OCI-LY1 (cell line): Measurements from ENCODE around the gene MYO16.

Experiments
- H2AFZ ChIP-seq: fragments of 200-600 bp; sonication (generic), shearing (Covaris generic); 2 replicates; pipeline ENCODE4 v1.6.0; 2014; ENCODE audit warnings: antibody characterized with exemption, mild to moderate bottlenecking, low read length
- H3F3A ChIP-seq: fragments of 200-600 bp; sonication (generic), shearing (Covaris generic); 2 replicates; pipeline ENCODE4 v1.6.0; 2014; ENCODE audit warnings: mild to moderate bottlenecking, antibody characterized with exemption, low read length, moderate library complexity; ENCODE audit not compliant: insufficient read depth
- H3K27ac ChIP-seq: fragments of 200-600 bp; sonication (generic); 2 replicates; pipeline ENCODE4 v1.5.1; 2014; ENCODE audit warnings: low read length, mixed run types, mild to moderate bottlenecking, low read depth; ENCODE audit not compliant: poor library complexity, severe bottlenecking
- H3K27me3 ChIP-seq: fragments of 200-600 bp; sonication (generic); 2 replicates; pipeline ENCODE4 v1.6.0; 2014; ENCODE audit warnings: antibody characterized with exemption, mild to moderate bottlenecking, low read length, moderate library complexity; ENCODE audit not compliant: insufficient read depth
- H3K36me3 ChIP-seq: fragments of 200-600 bp; sonication (generic); 2 replicates; pipeline ENCODE4 v1.6.1; 2014; ENCODE audit warnings: mild to moderate bottlenecking, antibody characterized with exemption, low read length, moderate library complexity, mixed read lengths; ENCODE audit not compliant: insufficient read depth
- H3K4me1 ChIP-seq: fragments of 200-600 bp; sonication (generic); 2 replicates; pipeline ENCODE4 v1.5.1; 2014; ENCODE audit warnings: mild to moderate bottlenecking, low read length, moderate library complexity; ENCODE audit not compliant: insufficient read depth, severe bottlenecking
- H3K4me2 ChIP-seq: fragments of 200-600 bp; sonication (generic), shearing (Covaris generic); 2 replicates; pipeline ENCODE4 v1.6.1; 2014; ENCODE audit warnings: low read length
- H3K4me3 ChIP-seq: fragments of 200-600 bp; sonication (generic); 2 replicates; pipeline ENCODE4 v1.5.1; 2014; ENCODE audit warnings: low read length, low read depth, mild to moderate bottlenecking, mixed read lengths; ENCODE audit not compliant: poor library complexity, severe bottlenecking
- H3K79me2 ChIP-seq: fragments of 200-600 bp; shearing (Covaris generic); 2 replicates; pipeline ENCODE4 v1.6.1; 2016; ENCODE audit warnings: mixed run types, low read length, mixed read lengths; ENCODE audit not compliant: insufficient read depth
- H3K9ac ChIP-seq: fragments of 200-600 bp; sonication (generic), shearing (Covaris generic); 2 replicates; pipeline ENCODE4 v1.6.1; 2014; ENCODE audit warnings: mild to moderate bottlenecking, low read length, mixed read lengths
- H3K9me2 ChIP-seq: fragments of 200-600 bp; sonication (generic), shearing (Covaris generic); 2 replicates; pipeline ENCODE4 v1.6.1; 2014; ENCODE audit warnings: low read depth, mild to moderate bottlenecking, low read length, mixed read lengths
- H3K9me3 ChIP-seq: fragments of 200-600 bp; shearing (Covaris generic); 2 replicates; pipeline ENCODE4 v1.6.1; 2014; ENCODE audit warnings: low read length, mixed read lengths
- H4K20me1 ChIP-seq: fragments of 200-600 bp; sonication (generic), shearing (Covaris generic); 2 replicates; pipeline ENCODE4 v1.6.0; 2016; ENCODE audit warnings: mild to moderate bottlenecking, low read length; ENCODE audit not compliant: insufficient read depth
- CTCF ChIP-seq: fragments of 200-600 bp; sonication (generic), shearing (Covaris generic); IDR thresholded peaks from 2 replicates; pipeline ENCODE4 v1.5.1; 2017; ENCODE audit warnings: mild to moderate bottlenecking, antibody characterized with exemption, low read length, moderate library complexity, mixed read lengths
- EZH2 ChIP-seq: fragments of 200-600 bp; sonication (generic), shearing (Covaris generic); IDR thresholded peaks from 2 replicates; pipeline ENCODE4 v1.8.0; 2017; ENCODE audit warnings: borderline replicate concordance, mixed run types, mild to moderate bottlenecking, antibody characterized with exemption, low read length, moderate library complexity, mixed read lengths

MYO16 gene

GRCh38 chr13:109212650-109213049 lies 583.2 kb downstream of the MYO16 start:
- Histone ChIP-seq H3K4me3 (no peak overlapping the region), H3K36me3 (no peaks in the 10 kb centered on the region), H2AFZ (no peak overlapping the region), H3K27me3 (no peaks in the 10 kb centered on the region), H3K9ac (no peak overlapping the region), H3K27ac (no peak overlapping the region), H3K4me1 (no peaks in the 10 kb centered on the region), H3F3A (no peaks in the 10 kb centered on the region), H3K9me3 (no peaks in the 10 kb centered on the region), H3K4me2 (no peak overlapping the region), H3K79me2 (no peaks in the 10 kb centered on the region), H4K20me1 (no peaks in the 10 kb centered on the region), H3K9me2 (no peaks in the 10 kb centered on the region)
- TF ChIP-seq CTCF (no peak), EZH2 (no peak)

- Histone ChIP-seq H3K9me3 (no peaks in the 10 kb centered on the region), H4K20me1 (no peaks in the 10 kb centered on the region), H3K27ac (no peak overlapping the region), H3K27me3 (no peaks in the 10 kb centered on the region), H3K4me2 (no peak overlapping the region), H3K79me2 (no peaks in the 10 kb centered on the region), H2AFZ (no peak overlapping the region), H3K4me3 (no peak overlapping the region), H3K36me3 (no peaks in the 10 kb centered on the region), H3K4me1 (no peaks in the 10 kb centered on the region), H3F3A (no peaks in the 10 kb centered on the region), H3K9me2 (no peaks in the 10 kb centered on the region), H3K9ac (no peak overlapping the region)
- TF ChIP-seq EZH2 = no peak
- TF ChIP-seq CTCF = no peak
These were observed 584.3 kb downstream of the MYO16 start for GRCh38 chr13:109213714-109214113.

DNA sequence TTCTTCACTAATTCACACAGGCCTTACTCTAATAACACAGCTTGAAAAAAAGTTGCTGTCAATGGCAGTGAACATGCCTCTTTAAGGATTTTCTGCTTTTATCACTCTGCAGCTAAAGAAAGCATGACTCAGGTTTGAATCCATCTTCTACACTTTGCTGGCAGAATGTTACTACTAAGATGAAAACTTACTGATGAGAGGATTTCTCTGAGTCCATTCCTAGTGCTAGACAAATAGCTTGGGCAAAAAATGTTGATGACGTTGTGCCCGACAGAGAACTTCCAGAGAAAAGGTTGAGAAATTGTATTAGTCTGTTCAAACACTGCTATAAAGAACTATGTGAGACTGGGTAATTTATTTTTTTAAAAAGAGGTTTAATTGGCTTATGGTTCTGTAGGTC lies 585.0 kb downstream of the MYO16 start:
- Histone ChIP-seq H3K9me2 (no peaks in the 10 kb centered on the region), H4K20me1 (no peaks in the 10 kb centered on the region), H3K36me3 (no peaks in the 10 kb centered on the region), H3K27ac (no peak overlapping the region), H3K4me2 (no peak overlapping the region), H3K27me3 (no peaks in the 10 kb centered on the region), H3K9me3 (no peaks in the 10 kb centered on the region), H3K4me3 (no peak overlapping the region), H3F3A (no peaks in the 10 kb centered on the region), H3K4me1 (no peaks in the 10 kb centered on the region), H3K9ac (no peak overlapping the region), H2AFZ (no peak overlapping the region), H3K79me2 (no peaks in the 10 kb centered on the region)
- TF ChIP-seq CTCF (no peak), EZH2 (no peak)
